Spinal cord (tissue), 10 donors: ENCODE measurements around the gene NDFIP1. TPM values are rescaled to one million over a fixed set of nuclear protein-coding genes. Genes with fewer than 3 reads are reported as not detected.

Source experiments
- DNase-seq, 6 donors: peaks; one replicate each; pipeline versions ENCODE4 v3.0.0 to v3.0.0-alpha.2; 2013 to 2015; ENCODE audit warnings: low spot score in 6 of 6, low read depth in 4 of 6
- H3K27ac ChIP-seq: one replicate; pipeline ENCODE4 v1.5.1; 2013; ENCODE audit warnings: low read depth, low read length, control low read depth
- H3K27me3 ChIP-seq: one replicate; pipeline ENCODE4 v1.6.1; 2013; ENCODE audit warnings: low read length; ENCODE audit not compliant: control insufficient read depth, insufficient read depth
- H3K36me3 ChIP-seq: one replicate; pipeline ENCODE4 v1.6.1; 2013; ENCODE audit warnings: low read length; ENCODE audit not compliant: control insufficient read depth, insufficient read depth
- H3K4me1 ChIP-seq: one replicate; pipeline ENCODE4 v1.6.1; 2013; ENCODE audit warnings: low read length; ENCODE audit not compliant: control insufficient read depth, insufficient read depth
- H3K4me3 ChIP-seq: one replicate; pipeline ENCODE4 v1.5.1; 2013; ENCODE audit warnings: low read depth, low read length, control low read depth
- H3K9me3 ChIP-seq: one replicate; pipeline ENCODE4 v1.6.1; 2013; ENCODE audit warnings: low read length; ENCODE audit not compliant: control insufficient read depth, insufficient read depth
- WGBS: methylation state at CpG from one replicate; pipeline ENCODE4 v1.1.5; 2013; ENCODE audit warnings: missing lambda C conversion rate; ENCODE audit not compliant: insufficient coverage; 5-methylcytosine and 5-hydroxymethylcytosine counted together
- polyA plus RNA-seq, 2 donors: library from polyadenylated mRNA; unstranded; fragments of 120-200 nt; gene quantifications; one replicate each; pipeline ENCODE4 v1.2.1, GENCODE V29; 2013; ENCODE audit not compliant: insufficient read length in 2 of 2
- total RNA-seq, 2 donors: library from RNA; depleted of rRNA in 1 of 2; stranded (reverse); fragments of 120-200 nt in 1 of 2; fragments of >200 nt in 1 of 2; gene quantifications; one replicate each; pipeline versions ENCODE4 v1.2.3 to v1.2.4, GENCODE V29; 2013 to 2014
- donor health status: healthy.

The NDFIP1 gene
- total and polyA plus RNA-seq, 4 donors: 86.0 to 279 (median 231) TPM

DNA sequence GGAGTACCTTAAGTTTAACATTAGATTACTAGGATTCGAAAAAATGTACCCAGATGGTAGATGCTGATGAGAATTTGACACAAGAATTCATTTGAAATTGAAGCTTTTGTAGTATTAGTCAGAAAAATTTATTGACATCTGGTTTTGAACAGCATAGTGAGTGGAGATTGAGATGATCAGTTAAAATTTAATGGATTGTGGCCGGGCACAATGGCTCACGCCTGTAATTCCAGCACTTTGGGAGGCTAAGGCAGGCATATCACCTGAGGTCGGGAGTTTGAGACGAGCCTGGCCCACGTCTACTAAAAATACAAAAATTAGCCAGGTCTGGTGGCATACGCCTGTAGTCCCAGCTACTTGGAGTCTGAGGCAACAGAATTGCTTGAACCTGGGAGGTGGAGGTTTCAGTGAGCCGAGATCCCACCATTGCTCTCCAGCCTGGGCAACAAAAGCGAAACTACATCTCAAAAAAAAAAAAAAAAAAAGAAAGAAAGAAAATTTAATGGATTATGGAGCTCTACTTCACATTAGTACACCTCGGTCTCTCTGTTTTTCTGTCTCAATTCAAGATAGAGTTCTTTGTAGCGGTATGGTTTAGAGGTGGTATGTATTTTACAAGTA, 21.0 kb downstream of the NDFIP1 start:
- DNase-seq: no peak
- H3K27ac ChIP-seq: no peak overlapping the region
- no peaks in the 10 kb centered on the region for H3K27me3 ChIP-seq
- H3K9me3 ChIP-seq: no peaks in the 10 kb centered on the region
- peaks cover 4% of the 10 kb centered on the region for H3K36me3 ChIP-seq
- no peak overlapping the region for H3K4me3 ChIP-seq
- no peaks in the 10 kb centered on the region for H3K4me1 ChIP-seq
- 92% methylated on average over 2 of the region's 11 CpGs for WGBS

GRCh38 chr5:142131394-142131793, 22.8 kb downstream of the NDFIP1 start:
- no peak for DNase-seq
- Histone ChIP-seq H3K4me3 (no peak overlapping the region), H3K27ac (no peak overlapping the region), H3K9me3 (no peaks in the 10 kb centered on the region), H3K36me3 (peaks cover 6% of the 10 kb centered on the region), H3K27me3 (no peaks in the 10 kb centered on the region), H3K4me1 (no peaks in the 10 kb centered on the region)
- WGBS: no CpG with 5 or more reads among the region's 3 CpGs

DNA sequence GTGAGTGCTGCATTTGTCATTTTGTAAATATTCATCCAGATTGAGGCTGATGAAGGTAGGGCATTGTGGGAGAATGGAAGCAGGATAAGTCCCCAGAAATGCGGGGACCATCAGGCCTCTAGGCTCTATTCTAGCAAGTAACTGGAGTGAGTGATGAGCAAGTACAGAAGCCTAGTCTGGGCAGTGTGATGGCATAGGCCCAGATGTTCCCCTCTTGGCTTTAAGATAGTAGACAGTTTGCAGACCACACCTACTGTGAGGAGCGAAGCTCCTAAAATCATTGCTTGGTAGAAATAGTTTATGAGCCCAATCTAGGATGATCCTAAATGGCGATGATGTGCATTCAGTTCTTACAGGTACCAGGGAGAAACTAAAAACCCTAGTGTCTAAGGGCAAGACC, 24.3 kb downstream of the NDFIP1 start:
- Histone ChIP-seq H3K36me3 (peaks cover 16% of the 10 kb centered on the region), H3K27ac (no peak overlapping the region), H3K27me3 (no peaks in the 10 kb centered on the region), H3K9me3 (no peaks in the 10 kb centered on the region), H3K4me3 (no peak overlapping the region), H3K4me1 (no peaks in the 10 kb centered on the region)
- WGBS: 100% methylated on average over 1 of the region's 3 CpGs
- no peak for DNase-seq

DNA sequence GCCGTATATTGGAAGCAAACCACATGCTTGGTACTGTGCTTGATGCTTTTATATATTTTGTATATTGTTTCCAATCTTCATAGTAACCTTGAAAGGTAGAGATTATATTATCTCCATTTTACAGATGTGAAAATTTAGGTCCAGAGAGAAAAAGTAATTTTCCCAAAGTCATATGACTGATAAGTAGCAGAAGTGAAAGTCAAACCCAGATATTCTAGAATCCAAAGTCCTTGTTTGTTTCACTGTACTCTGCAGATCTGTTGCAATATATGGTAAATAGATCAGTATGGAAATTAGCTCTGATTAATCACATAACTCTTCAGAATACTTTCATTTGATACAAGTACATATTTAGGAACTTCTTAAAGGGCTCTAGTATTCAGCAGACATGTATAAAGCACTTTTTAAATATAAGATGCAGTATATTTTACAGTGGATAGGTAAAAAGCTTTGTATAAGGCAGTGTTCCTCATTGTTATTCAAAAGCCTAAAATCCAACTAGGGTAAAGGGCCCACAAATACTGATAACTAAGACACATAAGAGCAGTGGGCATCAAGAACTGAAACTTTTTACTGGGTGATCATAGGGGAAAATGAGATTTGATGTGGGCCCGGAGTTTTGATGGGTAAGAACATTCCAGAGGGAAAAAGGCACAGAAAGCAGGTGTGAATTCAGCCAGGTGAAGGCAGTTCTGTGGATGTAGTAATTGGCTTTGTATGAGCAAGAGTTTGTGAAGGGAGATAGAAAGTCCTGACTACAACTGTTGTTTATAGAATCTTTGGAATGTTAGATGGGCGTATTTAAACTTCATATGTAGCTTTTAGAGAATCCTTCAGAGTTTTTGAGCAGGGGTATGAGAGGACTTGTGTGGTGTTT, 25.0 kb downstream of the NDFIP1 start:
- H3K27ac ChIP-seq: no peak overlapping the region
- WGBS: 95% methylated on average over 1 of the region's 3 CpGs

GRCh38 chr5:142134331-142135010, 25.9 kb downstream of the NDFIP1 start:
- H3K27ac ChIP-seq: no peak overlapping the region
- H3K4me3 ChIP-seq: no peak overlapping the region
- no peaks in the 10 kb centered on the region for H3K27me3 ChIP-seq
- no peaks in the 10 kb centered on the region for H3K4me1 ChIP-seq
- DNase-seq: no peak
- H3K36me3 ChIP-seq: peaks cover 16% of the 10 kb centered on the region
- H3K9me3 ChIP-seq: no peaks in the 10 kb centered on the region
- WGBS: no CpG with 5 or more reads among the region's 7 CpGs

More for the DNA sequence above, 25.0 kb downstream of the NDFIP1 start:
- H3K4me1 ChIP-seq: no peaks in the 10 kb centered on the region
- DNase-seq: no peak
- no peaks in the 10 kb centered on the region for H3K9me3 ChIP-seq
- H3K36me3 ChIP-seq: peaks cover 16% of the 10 kb centered on the region
- no peak overlapping the region for H3K4me3 ChIP-seq
- no peaks in the 10 kb centered on the region for H3K27me3 ChIP-seq

- no peaks in the 10 kb centered on the region for H3K9me3 ChIP-seq
- H3K4me3 ChIP-seq: no peak overlapping the region
- no peaks in the 10 kb centered on the region for H3K4me1 ChIP-seq
- no peak overlapping the region for H3K27ac ChIP-seq
- H3K27me3 ChIP-seq: no peaks in the 10 kb centered on the region
- DNase-seq: peak in 1 of 6 donors; percentile 34
- H3K36me3 ChIP-seq: peaks cover 23% of the 10 kb centered on the region
These were observed 32.9 kb downstream of the NDFIP1 start for GRCh38 chr5:142141463-142141862.

- H3K4me1 ChIP-seq: no peaks in the 10 kb centered on the region
- H3K9me3 ChIP-seq: no peaks in the 10 kb centered on the region
- WGBS: no CpG with 5 or more reads among the region's 3 CpGs
- H3K27me3 ChIP-seq: no peaks in the 10 kb centered on the region
- peak in 3 of 6 donors; percentile 17 to 71 (median 52) for DNase-seq
- no peak overlapping the region for H3K4me3 ChIP-seq
- H3K27ac ChIP-seq: no peak overlapping the region
- H3K36me3 ChIP-seq: peaks cover 17% of the 10 kb centered on the region
These were observed 35.3 kb downstream of the NDFIP1 start for GRCh38 chr5:142143878-142144277.

DNA sequence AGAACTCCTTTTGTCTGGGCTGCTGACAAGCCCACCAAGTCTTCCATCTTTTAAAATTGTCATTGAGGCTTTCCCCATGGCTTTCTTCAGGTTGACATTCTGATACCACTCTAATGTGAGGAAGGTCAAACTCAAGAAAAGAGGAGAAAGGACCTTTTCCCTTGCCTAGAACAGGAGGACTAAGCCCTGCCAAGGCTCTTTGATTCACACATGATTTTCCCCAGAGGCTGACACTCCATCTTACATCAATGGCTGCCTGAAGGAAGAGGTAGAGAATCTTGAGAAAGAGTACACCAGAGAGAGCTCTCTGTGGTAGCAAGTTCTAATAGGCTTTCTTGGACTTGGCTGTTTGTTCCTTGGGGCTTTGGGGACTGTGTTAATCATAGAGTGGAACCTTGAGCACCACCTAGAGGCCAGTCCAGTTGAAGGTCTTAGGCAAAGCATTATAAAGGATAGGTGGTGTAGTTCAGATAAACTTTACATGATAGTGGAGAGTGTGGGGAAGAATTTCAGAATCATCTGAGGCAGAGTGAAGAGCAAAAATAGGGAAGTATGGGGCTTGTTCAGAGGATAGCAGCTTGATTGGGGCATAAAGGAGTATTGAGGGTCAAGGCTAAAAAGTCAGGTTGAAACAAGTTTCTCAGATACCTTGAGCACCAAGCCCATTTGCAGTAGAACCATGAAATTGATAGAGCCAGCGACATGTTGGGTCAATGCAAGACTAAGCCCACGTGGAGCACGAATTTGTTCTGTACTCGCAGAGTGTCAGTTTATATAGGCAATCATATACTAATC, 36.7 kb downstream of the NDFIP1 start:
- Histone ChIP-seq H3K27ac (no peak overlapping the region), H3K4me3 (no peak overlapping the region), H3K4me1 (no peaks in the 10 kb centered on the region), H3K36me3 (peaks cover 18% of the 10 kb centered on the region), H3K9me3 (no peaks in the 10 kb centered on the region), H3K27me3 (no peaks in the 10 kb centered on the region)
- DNase-seq: peak in 5 of 6 donors; percentile 47 to 92 (median 57)
- WGBS: 55% methylated on average over 3 of the region's 4 CpGs

- Histone ChIP-seq H3K4me3 (no peak overlapping the region), H3K36me3 (peaks cover 13% of the 10 kb centered on the region), H3K4me1 (no peaks in the 10 kb centered on the region), H3K27me3 (no peaks in the 10 kb centered on the region), H3K9me3 (no peaks in the 10 kb centered on the region), H3K27ac (no peak overlapping the region)
- DNase-seq: no peak
- WGBS: no CpG with 5 or more reads among the region's 1 CpG
These were observed 40.8 kb downstream of the NDFIP1 start for GRCh38 chr5:142149363-142149762.
